K562 (cell line): ENCODE results near the gene RBM28.

ENCODE experiments used
- FOXP1 ChIP-seq: sonication (generic); formaldehyde crosslinking; IDR thresholded peaks from 2 replicates; pipeline ENCODE4 v1.8.0; 2022; ENCODE audit warnings: mild to moderate bottlenecking, missing genetic modification reagents
- RAD21 ChIP-seq, 2 experiments: fragments of 250-450 bp in 1 of 2; fragments of 450-650 bp in 1 of 2; sonication (Bioruptor Pico) in 1 of 2; formaldehyde crosslinking in 1 of 2; IDR thresholded peaks in 1 of 2; conservative IDR thresholded peaks in 1 of 2; 2 replicates each; pipeline versions ENCODE4 v1.4.0 to v1.8.0; 2020 to 2022; ENCODE audit warnings: mild to moderate bottlenecking in 2 of 2, moderate library complexity in 1 of 2
- ZNF24 ChIP-seq: fragments of 450-650 bp; IDR thresholded peaks from 2 replicates; pipeline ENCODE4 v1.6.1; 2016

- TF ChIP-seq RAD21 (CRISPR knock-in tag; conservative IDR thresholded peaks at IDR 0.05 in 1 of 2, IDR thresholded peaks at IDR 0.05 in 1 of 2) (no peak), ZNF24 (no peak), FOXP1 (CRISPR knock-in tag) (no peak)
Measured at GRCh38 chr7:128260069-128260795, 83.5 kb downstream of the RBM28 start.
